BE2C (cell line): Measurements from ENCODE around the gene USP36.

Source experiments
- DNase-seq: peaks from one replicate; pipeline ENCODE4 v3.0.0-alpha.2; 2020
- H3K27me3 ChIP-seq: fragments of 250-450 bp; sonication (Bioruptor Pico); 2 replicates; pipeline ENCODE4 v1.5.1; 2020; ENCODE audit warnings: mild to moderate bottlenecking
- H3K36me3 ChIP-seq: fragments of 250-450 bp; sonication (Bioruptor Pico); 2 replicates; pipeline ENCODE4 v1.5.1; 2020; ENCODE audit warnings: mild to moderate bottlenecking
- H3K4me1 ChIP-seq: fragments of 250-450 bp; sonication (Bioruptor Pico); 2 replicates; pipeline ENCODE4 v1.5.1; 2020
- H3K4me3 ChIP-seq: 2 replicates; pipeline ENCODE4 v1.5.1; 2011; ENCODE audit warnings: low read depth, low read length
- H3K9me3 ChIP-seq: fragments of 250-450 bp; sonication (Bioruptor Pico); 2 replicates; pipeline ENCODE4 v1.5.1; 2020
- CTCF ChIP-seq: IDR thresholded peaks from 2 replicates; pipeline ENCODE4 v1.5.1; 2012; ENCODE audit warnings: mild to moderate bottlenecking, low read depth, low read length

Gene USP36

DNA sequence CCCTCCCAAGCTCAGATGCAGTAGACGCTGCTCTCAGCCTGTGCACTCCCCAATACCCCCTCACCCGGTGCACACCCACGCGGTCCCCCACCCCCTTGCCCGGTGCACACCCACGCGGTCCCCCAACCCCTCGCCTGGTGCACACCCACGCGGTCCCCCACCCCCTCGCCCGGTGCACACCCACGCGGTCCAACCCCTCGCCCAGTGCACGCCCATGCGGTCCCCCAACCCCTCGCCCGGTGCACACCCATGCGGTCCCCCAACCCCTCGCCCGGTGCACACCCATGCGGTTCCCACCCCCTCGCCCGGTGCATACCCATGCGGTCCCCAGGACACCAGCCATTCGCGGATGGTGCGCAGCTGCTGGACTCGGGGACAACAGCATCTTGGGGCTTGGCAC, 38.6 kb downstream of the USP36 start:
- Histone ChIP-seq H3K4me3 (no peak overlapping the region), H3K4me1 (no peaks in the 10 kb centered on the region), H3K36me3 (peaks cover 82% of the 10 kb centered on the region)

GRCh38 chr17:78800132-78800931, 40.3 kb downstream of the USP36 start:
- no peaks in the 10 kb centered on the region for H3K9me3 ChIP-seq
- TF ChIP-seq CTCF = no peak
- H3K4me1 ChIP-seq = no peaks in the 10 kb centered on the region
- no peak for DNase-seq
- no peaks in the 10 kb centered on the region for H3K27me3 ChIP-seq
- peaks cover 80% of the 10 kb centered on the region for H3K36me3 ChIP-seq
- no peak overlapping the region for H3K4me3 ChIP-seq

More for the DNA sequence above, 38.6 kb downstream of the USP36 start:
- no peak for TF ChIP-seq CTCF
- DNase-seq = no peak
- Histone ChIP-seq H3K27me3 (no peaks in the 10 kb centered on the region), H3K9me3 (no peaks in the 10 kb centered on the region)

- Histone ChIP-seq H3K9me3 (no peaks in the 10 kb centered on the region), H3K4me3 (no peak overlapping the region), H3K4me1 (no peaks in the 10 kb centered on the region), H3K27me3 (no peaks in the 10 kb centered on the region), H3K36me3 (peaks cover 75% of the 10 kb centered on the region)
- DNase-seq = no peak
- TF ChIP-seq CTCF = peak; percentile 51
These were observed 41.7 kb downstream of the USP36 start for GRCh38 chr17:78798695-78799559.

- Histone ChIP-seq H3K27me3 (no peaks in the 10 kb centered on the region), H3K4me3 (no peak overlapping the region), H3K36me3 (peaks cover 73% of the 10 kb centered on the region), H3K4me1 (no peaks in the 10 kb centered on the region), H3K9me3 (no peaks in the 10 kb centered on the region)
- no peak for DNase-seq
- no peak for TF ChIP-seq CTCF
These were observed 42.7 kb downstream of the USP36 start for GRCh38 chr17:78797691-78798585.

DNA sequence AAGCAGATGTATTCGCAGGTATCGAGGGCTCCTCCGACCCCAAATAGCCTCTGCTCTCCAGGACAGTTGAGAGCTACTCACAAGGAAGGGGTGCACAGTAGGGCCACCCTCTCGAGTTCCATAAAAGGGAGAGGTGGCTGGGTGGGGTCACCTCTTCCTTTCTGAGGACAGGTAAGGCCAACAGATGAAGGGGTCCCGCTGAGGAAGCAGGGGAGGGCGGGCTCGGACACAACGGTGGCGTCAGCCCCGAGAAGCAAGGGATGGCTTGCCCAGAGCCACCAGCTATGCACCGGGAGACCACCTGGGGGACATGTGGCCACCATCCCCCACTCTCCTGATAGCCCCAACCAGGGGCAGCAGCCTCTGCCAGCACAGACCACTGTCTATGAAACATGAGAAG, 43.4 kb downstream of the USP36 start:
- H3K27me3 ChIP-seq = no peaks in the 10 kb centered on the region
- H3K4me3 ChIP-seq = no peak overlapping the region
- TF ChIP-seq CTCF = no peak
- no peaks in the 10 kb centered on the region for H3K4me1 ChIP-seq
- peaks cover 68% of the 10 kb centered on the region for H3K36me3 ChIP-seq
- no peaks in the 10 kb centered on the region for H3K9me3 ChIP-seq
- DNase-seq = no peak
